Nephron (organoid): ENCODE measurements around the gene ITGA11.

Experiments used
- H3K27ac Mint-ChIP-seq, 3 experiments: 2 replicates each; pipeline ENCODE4 v1.8.0; 2020; ENCODE audit warnings: mixed read lengths in 3 of 3, mild to moderate bottlenecking in 2 of 3, moderate library complexity in 1 of 3
- H3K27me3 Mint-ChIP-seq: 2 replicates; pipeline ENCODE4 v1.8.0; 2021; ENCODE audit warnings: low read depth, mild to moderate bottlenecking, moderate library complexity, mixed read lengths
- H3K36me3 Mint-ChIP-seq: 2 replicates; pipeline ENCODE4 v1.8.0; 2020; ENCODE audit warnings: low read depth, mixed read lengths
- H3K4me1 Mint-ChIP-seq: 2 replicates; pipeline ENCODE4 v1.8.0; 2020; ENCODE audit warnings: mixed read lengths
- H3K4me3 Mint-ChIP-seq, 3 experiments: 2 replicates each; pipeline ENCODE4 v1.8.0; 2020; ENCODE audit warnings: mild to moderate bottlenecking in 3 of 3, mixed read lengths in 3 of 3, moderate library complexity in 2 of 3
- H3K9me3 Mint-ChIP-seq: 2 replicates; pipeline ENCODE4 v1.8.0; 2020; ENCODE audit warnings: mixed read lengths
- TF ChIP-seq, protein P1 (sequence below), 3 experiments: fragments of 200-600 bp; sonication (generic); IDR thresholded peaks; one replicate each; pipeline ENCODE4 v1.5.0; 2021; ENCODE audit warnings: antibody characterized with exemption in 3 of 3; ENCODE audit not compliant: unreplicated experiment in 3 of 3

Gene ITGA11

DNA sequence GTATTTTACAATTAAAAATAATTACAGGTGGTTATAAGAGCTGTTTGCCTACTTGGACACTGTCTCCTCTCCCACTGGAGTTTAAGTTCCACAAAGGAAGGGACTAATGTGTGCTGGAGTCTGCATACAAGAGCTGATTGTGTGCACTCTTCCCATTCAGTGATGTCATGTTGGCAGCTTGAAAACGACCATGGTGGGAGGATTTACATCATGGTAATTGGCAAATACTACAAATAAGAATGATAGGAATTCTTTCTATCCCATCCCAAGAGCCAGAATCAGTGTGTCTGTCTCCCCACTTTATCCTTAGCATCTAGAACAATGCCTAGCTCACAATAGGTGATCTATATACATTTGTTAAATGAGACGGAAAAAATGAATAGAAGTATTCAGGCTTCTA is 14.1 kb downstream of the ITGA11 start:
- TF ChIP-seq, protein P1, sequence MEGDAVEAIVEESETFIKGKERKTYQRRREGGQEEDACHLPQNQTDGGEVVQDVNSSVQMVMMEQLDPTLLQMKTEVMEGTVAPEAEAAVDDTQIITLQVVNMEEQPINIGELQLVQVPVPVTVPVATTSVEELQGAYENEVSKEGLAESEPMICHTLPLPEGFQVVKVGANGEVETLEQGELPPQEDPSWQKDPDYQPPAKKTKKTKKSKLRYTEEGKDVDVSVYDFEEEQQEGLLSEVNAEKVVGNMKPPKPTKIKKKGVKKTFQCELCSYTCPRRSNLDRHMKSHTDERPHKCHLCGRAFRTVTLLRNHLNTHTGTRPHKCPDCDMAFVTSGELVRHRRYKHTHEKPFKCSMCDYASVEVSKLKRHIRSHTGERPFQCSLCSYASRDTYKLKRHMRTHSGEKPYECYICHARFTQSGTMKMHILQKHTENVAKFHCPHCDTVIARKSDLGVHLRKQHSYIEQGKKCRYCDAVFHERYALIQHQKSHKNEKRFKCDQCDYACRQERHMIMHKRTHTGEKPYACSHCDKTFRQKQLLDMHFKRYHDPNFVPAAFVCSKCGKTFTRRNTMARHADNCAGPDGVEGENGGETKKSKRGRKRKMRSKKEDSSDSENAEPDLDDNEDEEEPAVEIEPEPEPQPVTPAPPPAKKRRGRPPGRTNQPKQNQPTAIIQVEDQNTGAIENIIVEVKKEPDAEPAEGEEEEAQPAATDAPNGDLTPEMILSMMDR (IDR thresholded peaks at IDR 0.05; ENCODE audit: unreplicated experiment in 3 of 3) = no peak
- H3K9me3 Mint-ChIP-seq = no peaks in the 10 kb centered on the region
- H3K4me1 Mint-ChIP-seq = peaks cover 72% of the 10 kb centered on the region
- no peak overlapping the region for H3K4me3 Mint-ChIP-seq
- peaks cover 5% of the 10 kb centered on the region for H3K27me3 Mint-ChIP-seq
- peak overlapping the region; percentile 39 to 93 (median 54) for H3K27ac Mint-ChIP-seq
- no peaks in the 10 kb centered on the region for H3K36me3 Mint-ChIP-seq

DNA sequence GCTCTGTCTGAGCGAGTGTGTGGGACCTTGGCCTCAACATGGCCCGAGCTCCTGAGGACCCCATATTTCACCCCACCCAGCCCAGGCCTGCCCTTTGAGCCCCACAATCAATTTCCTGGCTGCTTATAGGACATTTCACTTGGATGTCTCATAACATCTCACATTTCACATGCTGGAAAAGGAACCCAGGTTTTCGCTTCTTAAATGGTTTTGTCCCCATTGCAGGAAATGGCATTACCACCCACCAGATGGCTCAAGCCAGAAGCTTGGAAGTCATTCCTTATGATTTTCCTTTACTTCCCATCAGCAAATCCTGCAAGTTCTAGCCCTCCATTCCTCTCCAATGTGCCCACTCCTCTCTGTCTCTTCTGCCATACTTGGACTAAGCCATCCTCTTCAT is 14.9 kb downstream of the ITGA11 start:
- no peaks in the 10 kb centered on the region for H3K36me3 Mint-ChIP-seq
- TF ChIP-seq, protein P1 (IDR thresholded peaks at IDR 0.05; ENCODE audit: unreplicated experiment in 3 of 3) = no peak
- H3K27ac Mint-ChIP-seq = peak overlapping the region in 1 of 3 experiments; percentile 93
- H3K27me3 Mint-ChIP-seq = no peaks in the 10 kb centered on the region
- no peaks in the 10 kb centered on the region for H3K9me3 Mint-ChIP-seq
- peaks cover 66% of the 10 kb centered on the region for H3K4me1 Mint-ChIP-seq
- no peak overlapping the region for H3K4me3 Mint-ChIP-seq

DNA sequence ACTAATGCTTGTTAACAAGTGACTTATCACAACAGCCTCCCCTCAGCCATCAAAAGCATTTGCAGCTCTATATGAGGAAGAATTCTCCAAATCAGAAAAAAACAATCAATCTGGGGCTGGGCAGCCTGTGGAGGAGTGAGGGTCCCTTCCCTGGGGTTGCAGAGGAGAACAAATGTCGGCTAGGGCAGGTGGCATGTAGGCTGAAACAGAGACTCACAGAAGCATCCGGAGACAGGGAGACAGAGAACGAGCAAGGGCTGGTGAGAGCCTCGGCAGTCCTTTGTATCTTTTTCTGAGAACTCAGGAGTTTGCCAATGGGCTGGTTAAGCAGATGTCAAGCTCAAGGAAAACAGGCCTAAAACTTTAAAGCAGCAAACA is 15.8 kb downstream of the ITGA11 start:
- H3K27me3 Mint-ChIP-seq = peaks cover 7% of the 10 kb centered on the region
- H3K36me3 Mint-ChIP-seq = no peaks in the 10 kb centered on the region
- peaks cover 72% of the 10 kb centered on the region for H3K4me1 Mint-ChIP-seq
- H3K4me3 Mint-ChIP-seq = no peak overlapping the region
- no peaks in the 10 kb centered on the region for H3K9me3 Mint-ChIP-seq
- TF ChIP-seq, protein P1 (IDR thresholded peaks at IDR 0.05; ENCODE audit: unreplicated experiment in 3 of 3) = no peak
- H3K27ac Mint-ChIP-seq = peak overlapping the region in 2 of 3 experiments; percentile 28 to 62

DNA sequence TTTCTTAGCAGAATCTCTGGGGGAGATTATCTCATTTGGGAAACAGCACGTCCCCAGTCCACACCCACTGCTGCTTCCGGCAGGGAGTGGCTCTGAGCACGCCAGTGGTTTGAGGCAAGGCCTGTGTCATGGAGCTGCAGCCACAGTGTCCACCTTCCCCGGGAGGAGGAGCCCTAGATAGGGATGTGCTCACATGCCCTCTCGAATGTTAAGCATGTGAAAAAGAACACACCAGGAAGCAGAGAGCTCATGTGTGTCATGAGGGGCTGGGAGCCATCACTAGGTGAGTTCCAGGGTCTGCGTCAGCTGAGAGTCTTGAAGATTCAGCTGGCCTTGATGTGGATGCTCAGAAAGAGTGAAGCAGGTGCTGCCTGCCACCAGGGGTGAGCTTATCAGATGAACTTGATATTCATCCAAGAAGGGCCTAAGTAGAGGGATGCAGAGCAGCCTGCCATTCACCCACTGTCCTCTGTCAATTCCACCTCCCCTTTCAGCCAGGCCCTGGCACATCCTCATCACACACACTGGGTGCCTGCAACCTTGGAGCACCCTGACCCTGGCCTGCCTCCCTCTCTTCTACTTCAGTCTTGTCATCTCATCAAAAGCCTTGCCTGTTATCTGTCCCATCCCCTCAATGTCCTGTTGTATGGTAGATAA is 16.3 kb downstream of the ITGA11 start:
- Mint-ChIP-seq H3K27me3 (peaks cover 8% of the 10 kb centered on the region), H3K9me3 (no peaks in the 10 kb centered on the region), H3K36me3 (no peaks in the 10 kb centered on the region), H3K27ac (peak overlapping the region in 2 of 3 experiments; percentile 28 to 62), H3K4me3 (no peak overlapping the region), H3K4me1 (peaks cover 68% of the 10 kb centered on the region)
- TF ChIP-seq, protein P1 (IDR thresholded peaks at IDR 0.05; ENCODE audit: unreplicated experiment in 3 of 3) = no peak

DNA sequence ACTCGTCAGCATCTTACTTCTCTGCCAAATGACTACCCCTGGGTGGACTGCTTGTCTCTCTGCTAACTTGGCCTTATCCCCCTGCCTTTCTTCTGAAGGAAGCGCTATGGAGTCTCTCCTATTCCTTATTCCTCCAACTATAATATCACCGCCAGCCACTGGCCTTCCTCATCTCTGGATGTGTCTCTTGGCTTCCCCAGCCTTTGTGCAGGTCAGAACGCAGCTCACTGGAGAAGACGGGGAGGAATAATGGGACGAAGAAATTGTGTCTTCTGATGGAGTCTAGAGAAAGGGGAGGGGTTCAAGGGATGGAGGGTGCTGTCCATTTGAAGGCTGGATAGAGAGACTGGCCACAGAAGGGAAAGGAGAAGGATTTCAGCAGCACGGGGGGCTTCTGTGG is 16.9 kb downstream of the ITGA11 start:
- Mint-ChIP-seq H3K4me3 (no peak overlapping the region), H3K9me3 (no peaks in the 10 kb centered on the region), H3K36me3 (no peaks in the 10 kb centered on the region), H3K27me3 (peaks cover 13% of the 10 kb centered on the region), H3K27ac (peak overlapping the region in 1 of 3 experiments; percentile 5), H3K4me1 (peaks cover 62% of the 10 kb centered on the region)
- TF ChIP-seq, protein P1 (IDR thresholded peaks at IDR 0.05; ENCODE audit: unreplicated experiment in 3 of 3) = no peak

DNA sequence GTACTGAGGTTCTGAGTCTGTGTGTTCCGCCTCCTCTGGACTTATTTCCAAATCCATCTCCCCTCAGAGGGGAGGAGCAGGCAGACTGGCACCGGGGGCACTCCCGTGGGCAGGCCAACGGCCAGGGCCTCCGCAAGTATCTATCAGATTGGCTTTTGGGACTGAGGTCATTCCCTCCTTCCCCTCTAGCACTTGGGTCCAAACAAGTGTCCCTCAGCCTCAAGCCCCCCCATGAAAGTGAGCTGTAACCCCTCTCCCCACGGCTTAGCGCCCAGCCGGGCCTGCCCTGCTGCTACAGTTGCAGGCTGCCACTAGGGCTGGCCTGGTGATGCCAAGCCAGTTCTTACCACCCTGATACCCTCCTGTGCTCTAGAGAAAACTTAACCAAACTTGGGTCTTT is 17.4 kb downstream of the ITGA11 start:
- Mint-ChIP-seq H3K27ac (no peak overlapping the region), H3K4me1 (peaks cover 60% of the 10 kb centered on the region), H3K36me3 (no peaks in the 10 kb centered on the region), H3K27me3 (peaks cover 13% of the 10 kb centered on the region), H3K9me3 (no peaks in the 10 kb centered on the region), H3K4me3 (no peak overlapping the region)
- TF ChIP-seq, protein P1 (IDR thresholded peaks at IDR 0.05; ENCODE audit: unreplicated experiment in 3 of 3) = no peak
